DMS 273 (cell line): ENCODE measurements around the gene PRPF19.
A peak's percentile ranks its signal among the peaks of the same experiment; 100 is the strongest.
"Not testable (repeated sequence)": the region's sequence is repeated elsewhere in the genome, so short reads cannot be mapped to it uniquely, and the experiment has no call there.

Experiments
- DNase-seq: peaks from one replicate; lab custom pipeline; 2025; ENCODE audit not compliant: unreplicated experiment; lab: John Stamatoyannopoulos, UW

Gene PRPF19

GRCh38 chr11:60909680-60910280 lies 3.4 kb upstream of the PRPF19 start:
- not testable (repeated sequence) for DNase-seq

DNA sequence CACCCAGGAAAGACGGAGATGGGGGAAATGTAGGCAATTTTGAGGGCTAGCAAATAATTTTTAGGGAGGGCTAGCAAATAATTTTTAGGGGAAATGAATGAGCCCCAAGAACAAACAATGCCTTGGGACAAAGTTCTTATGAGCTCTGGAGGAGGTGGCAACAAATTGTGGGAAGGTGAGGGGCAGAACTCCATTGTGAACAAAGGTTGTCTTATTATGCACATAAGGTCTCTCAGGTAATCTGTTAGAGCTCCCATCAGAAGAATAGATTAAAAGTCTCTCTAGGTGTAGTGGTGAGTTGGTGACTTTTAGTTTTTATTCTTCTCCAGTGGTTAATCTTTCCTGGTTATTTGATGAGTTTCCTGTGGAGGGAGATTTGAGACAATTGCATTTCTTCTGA lies 2.4 kb upstream of the PRPF19 start:
- no peak for DNase-seq

DNA sequence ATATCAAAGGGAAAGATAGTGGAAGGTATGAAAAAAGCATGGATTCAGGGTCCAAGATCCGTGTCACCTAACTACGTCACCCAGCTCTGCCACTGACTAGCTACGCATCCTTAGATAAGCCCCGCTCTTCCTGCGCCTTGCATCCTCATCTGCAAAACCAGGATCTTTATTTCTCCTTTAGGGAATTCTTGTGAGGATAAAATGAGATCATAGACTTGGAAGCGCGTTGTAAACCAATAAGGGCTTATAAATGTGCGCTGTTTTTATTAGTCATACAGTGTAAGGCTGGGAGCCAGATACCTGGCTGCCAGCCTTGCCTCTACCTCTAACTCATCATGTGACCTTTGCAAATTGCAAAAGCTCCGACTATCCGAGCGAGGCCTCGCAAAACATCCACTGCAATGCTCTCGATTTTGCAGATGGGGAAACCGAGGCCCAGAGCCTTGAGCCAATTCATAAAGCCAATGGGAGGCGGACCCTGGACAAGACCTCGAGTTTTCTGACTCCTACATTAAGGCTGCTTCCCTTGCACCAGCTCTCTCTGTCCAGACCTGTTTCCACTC lies 753 bp downstream of the PRPF19 start:
- peak; percentile 49 for DNase-seq

DNA sequence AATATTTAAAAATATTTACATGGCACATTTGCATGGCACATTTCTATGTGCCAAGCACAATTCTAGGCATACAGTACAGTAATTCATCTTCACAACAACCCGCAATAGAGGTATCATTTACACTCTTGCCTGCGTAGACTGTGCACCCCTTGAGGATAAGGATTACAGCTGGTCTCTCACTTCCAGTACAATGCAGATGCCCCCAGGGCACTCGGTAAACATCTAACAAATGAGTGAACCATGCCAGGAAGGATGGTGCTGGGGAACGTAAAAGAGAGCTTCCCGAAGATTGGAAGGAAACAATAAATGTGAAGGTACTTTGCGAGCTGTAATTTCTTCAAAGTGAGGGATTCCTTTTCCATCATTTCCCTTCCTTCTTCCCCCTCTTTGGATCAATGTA lies 1.3 kb downstream of the PRPF19 start:
- no peak for DNase-seq

DNA sequence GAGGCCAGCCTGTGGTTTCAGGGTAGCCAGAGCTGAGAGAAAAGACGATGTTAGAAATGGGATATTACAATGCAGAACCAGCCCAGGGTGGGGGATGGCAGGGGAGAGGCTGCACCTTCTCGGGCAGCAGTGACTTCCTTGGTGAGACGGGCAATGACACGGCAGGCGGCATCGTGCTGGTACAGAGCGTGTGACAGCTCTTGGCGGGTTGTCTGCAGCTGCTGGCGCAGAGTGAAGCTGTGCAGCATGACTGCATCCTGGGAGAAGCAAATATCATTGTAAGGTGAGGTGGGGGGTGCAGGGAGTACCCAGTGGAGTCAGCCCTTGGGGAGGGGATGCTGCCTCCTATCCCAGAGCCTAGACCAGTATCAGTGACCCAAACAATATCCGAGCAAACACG lies 3.8 kb downstream of the PRPF19 start:
- no peak for DNase-seq

DNA sequence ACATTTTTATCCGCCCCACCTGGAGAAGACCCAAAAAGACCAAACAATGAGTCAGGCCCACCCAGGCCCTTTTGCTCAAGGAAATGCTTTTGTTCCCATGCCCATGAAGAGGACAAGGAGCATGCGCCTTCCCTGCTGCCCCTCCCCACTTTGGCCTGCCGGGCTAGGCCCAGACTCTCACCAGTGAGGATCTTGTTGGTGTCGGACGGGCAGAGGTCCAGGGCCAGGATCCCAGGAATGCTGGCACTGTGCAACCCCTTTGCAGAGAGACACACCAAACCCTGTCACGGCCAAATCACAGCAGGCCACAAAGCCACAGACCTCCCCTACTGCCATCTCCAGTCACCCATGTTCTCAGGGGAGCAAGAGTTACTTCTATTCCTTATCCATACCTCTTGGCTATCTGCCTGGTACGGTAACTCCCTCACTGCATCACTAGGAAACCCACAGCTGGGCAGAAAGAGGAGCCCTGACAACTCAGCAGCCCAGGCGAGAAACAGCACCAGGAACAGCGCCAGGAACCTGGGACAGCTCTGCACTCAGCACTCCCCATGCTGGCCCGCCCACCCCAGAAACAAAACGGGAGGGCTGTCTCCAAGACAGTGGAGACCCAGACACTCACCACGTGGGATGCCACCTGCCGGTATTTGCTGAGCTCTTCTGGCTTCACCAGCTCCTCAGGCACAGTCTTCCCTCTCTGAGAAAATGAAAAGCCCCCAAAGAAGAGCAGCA lies 5.5 kb downstream of the PRPF19 start:
- DNase-seq = no peak

DNA sequence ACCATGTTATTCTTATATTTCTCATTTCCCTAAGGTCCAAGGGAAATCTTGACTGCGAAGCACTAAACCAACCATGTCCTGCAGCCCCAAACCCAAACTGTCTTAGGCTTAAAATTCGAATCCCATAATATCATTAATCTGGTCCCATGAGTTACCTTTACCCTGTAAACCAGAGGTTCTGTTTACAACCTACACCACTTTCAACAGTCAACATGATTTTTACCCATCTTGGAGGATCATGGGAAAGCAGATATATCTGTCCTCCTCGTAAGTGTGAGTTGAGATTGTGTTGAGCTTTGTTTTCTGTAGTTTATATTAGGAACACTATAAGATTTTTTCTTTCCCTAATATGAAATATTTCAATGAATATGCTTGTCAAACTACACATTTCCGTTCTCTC lies 6.4 kb downstream of the PRPF19 start:
- no peak for DNase-seq

- peak; percentile 72 for DNase-seq
These were observed 7.1 kb downstream of the PRPF19 start for GRCh38 chr11:60899046-60899936.

DNA sequence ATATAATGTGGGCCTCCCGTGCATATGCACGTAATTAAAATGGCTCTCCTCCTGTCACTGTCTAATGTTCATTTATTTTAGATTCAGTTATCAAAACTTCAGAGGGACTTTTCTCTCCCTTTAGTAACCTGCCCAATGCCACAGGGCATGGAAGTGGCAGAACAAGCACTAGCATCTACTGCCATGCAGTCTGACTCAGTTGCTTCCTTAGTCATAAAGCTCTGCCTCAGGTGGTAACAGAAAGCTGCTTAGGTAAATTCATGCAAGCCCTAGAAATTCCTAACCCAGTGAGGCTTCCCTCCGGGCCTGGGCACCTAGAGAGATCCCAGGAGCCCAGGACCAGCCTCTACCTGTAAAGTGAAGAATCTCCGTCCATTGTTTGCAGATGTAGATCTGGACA lies 8.9 kb downstream of the PRPF19 start:
- DNase-seq = no peak

- DNase-seq = no peak
These were observed 10.7 kb downstream of the PRPF19 start for GRCh38 chr11:60895687-60896086.

DNA sequence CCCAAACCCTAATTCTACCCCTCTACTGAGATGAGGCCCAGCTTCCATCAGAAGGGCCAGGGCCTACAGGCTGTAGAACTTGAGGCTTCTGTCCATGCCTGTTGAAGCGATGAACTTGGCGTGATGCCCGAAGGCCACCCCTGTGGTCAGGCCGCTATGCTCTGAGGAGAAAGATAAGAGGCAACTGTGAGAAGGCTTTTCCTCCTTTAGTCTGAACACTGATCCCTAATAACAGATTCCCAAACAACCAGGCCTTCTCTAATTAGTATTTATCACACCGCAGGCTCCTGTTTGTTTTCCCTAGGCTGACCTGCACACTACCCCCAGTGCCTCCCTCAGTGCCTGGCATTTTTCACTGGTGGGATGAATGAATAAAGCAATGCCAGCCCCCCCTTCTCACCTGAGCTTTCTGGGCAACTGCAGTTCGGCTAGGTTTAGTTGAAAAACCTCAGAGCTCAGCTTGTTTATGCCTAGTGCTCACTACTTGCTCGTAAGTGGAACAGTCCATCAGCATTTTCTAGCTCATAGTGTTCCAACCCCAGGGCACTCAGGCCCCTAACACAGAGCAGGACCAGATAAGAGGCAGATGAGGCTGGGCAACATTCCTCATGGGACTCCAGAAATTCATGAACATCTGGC lies 15.2 kb downstream of the PRPF19 start:
- DNase-seq = peak; percentile 46

GRCh38 chr11:60890696-60891095 lies 15.7 kb downstream of the PRPF19 start:
- DNase-seq = no peak

DNA sequence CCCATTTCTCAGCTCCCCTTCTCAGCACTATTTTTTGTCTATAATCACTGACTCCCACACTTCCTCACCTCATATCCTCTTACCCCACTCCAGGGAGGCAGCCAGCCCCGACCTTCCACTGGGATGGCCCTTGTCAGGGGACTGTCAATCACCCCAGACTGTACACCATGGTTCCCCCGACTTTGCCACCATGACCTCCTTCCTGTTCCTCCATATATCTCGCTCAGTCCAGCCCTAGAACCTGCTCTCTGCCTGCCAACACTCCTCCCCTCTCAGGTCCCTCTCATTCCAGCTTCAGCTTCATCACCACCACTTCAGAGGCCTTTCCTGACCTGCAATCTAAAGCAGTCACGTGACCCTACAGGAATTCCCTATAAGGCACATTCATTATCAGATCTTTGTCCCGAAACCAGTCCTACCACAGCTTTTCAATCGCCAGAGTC lies 16.5 kb downstream of the PRPF19 start:
- no peak for DNase-seq

GRCh38 chr11:60887556-60887955 lies 18.8 kb downstream of the PRPF19 start:
- DNase-seq = peak; percentile 81

- DNase-seq = no peak
These were observed 25.6 kb downstream of the PRPF19 start for GRCh38 chr11:60880643-60881282.

- DNase-seq = no peak
These were observed 26.3 kb downstream of the PRPF19 start for GRCh38 chr11:60879971-60880588.

DNA sequence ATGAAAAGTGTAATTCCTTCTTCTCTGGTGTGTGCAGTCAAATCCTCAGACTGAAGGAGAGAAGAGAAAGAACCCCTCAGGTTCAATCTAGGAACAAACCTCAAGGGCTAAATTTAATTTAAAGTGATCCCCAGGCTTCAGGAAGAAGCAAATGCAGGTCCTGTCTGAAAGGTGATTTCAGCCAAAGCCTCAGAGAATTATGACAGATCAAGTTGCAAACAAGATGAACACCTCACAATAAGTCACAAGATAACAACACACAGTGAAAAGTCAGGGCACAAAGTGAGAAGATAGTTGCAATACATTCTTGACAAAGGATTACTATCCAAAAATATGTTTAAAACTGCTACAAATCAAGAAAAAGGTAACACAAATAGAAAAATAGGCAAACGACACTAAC lies 27.3 kb downstream of the PRPF19 start:
- no peak for DNase-seq

GRCh38 chr11:60878245-60879101 lies 27.9 kb downstream of the PRPF19 start:
- no peak for DNase-seq

DNA sequence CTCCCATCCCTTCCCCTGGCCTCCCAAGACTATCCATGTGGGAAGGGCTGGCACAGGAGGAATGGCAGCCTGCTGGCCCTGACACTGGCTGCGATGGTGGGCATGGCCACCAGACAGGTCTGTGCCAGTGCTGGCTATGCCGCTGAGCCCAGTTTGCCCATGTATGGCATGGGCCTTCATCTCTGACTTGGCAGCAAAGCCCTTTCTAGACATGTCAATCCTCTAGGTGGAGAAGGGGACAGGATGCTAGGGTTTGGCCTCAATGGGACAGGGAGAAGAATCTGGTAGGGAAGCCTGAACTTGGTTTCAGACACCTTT lies 30.3 kb downstream of the PRPF19 start:
- no peak for DNase-seq
